ENCODE data around the gene OR4F15.

DNA sequence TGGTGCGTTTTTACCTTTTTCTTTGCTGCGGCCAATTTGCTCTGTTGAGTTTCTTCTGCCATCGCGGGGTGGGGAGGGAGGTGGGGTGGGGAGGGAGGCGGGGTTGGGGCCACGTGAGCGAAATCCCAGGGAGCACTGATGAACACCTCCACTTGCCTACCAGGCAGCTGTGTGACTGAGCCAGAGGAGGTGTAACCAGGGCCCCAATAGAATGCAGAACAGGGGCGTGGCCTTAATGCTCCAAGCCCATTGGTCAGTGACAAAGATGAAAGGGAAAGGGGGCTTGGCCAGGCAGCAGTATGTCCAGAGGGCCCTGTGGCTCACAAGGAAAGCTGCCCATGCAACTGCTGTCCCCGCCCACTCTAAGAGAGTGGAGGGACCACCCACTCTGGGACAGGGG lies 30.1 kb upstream of the OR4F15 start:
- TF ChIP-seq, protein P1, sequence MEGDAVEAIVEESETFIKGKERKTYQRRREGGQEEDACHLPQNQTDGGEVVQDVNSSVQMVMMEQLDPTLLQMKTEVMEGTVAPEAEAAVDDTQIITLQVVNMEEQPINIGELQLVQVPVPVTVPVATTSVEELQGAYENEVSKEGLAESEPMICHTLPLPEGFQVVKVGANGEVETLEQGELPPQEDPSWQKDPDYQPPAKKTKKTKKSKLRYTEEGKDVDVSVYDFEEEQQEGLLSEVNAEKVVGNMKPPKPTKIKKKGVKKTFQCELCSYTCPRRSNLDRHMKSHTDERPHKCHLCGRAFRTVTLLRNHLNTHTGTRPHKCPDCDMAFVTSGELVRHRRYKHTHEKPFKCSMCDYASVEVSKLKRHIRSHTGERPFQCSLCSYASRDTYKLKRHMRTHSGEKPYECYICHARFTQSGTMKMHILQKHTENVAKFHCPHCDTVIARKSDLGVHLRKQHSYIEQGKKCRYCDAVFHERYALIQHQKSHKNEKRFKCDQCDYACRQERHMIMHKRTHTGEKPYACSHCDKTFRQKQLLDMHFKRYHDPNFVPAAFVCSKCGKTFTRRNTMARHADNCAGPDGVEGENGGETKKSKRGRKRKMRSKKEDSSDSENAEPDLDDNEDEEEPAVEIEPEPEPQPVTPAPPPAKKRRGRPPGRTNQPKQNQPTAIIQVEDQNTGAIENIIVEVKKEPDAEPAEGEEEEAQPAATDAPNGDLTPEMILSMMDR (IDR thresholded peaks at IDR 0.05 in 2 of 3, conservative IDR thresholded peaks at IDR 0.05 in 1 of 3; ENCODE audit: borderline replicate concordance in 1 of 3, insufficient read depth in 1 of 3, low read depth in 2 of 3, low read length in 2 of 3) = no peak
- no peak for TF ChIP-seq POLR2AphosphoS5 (IDR thresholded peaks at IDR 0.05; ENCODE audit: low read depth, low read length)
- TF ChIP-seq YY1 (IDR thresholded peaks at IDR 0.05; ENCODE audit: extremely low read depth, insufficient replicate concordance, low read depth, low read length) = no peak
- TF ChIP-seq, protein P2, sequence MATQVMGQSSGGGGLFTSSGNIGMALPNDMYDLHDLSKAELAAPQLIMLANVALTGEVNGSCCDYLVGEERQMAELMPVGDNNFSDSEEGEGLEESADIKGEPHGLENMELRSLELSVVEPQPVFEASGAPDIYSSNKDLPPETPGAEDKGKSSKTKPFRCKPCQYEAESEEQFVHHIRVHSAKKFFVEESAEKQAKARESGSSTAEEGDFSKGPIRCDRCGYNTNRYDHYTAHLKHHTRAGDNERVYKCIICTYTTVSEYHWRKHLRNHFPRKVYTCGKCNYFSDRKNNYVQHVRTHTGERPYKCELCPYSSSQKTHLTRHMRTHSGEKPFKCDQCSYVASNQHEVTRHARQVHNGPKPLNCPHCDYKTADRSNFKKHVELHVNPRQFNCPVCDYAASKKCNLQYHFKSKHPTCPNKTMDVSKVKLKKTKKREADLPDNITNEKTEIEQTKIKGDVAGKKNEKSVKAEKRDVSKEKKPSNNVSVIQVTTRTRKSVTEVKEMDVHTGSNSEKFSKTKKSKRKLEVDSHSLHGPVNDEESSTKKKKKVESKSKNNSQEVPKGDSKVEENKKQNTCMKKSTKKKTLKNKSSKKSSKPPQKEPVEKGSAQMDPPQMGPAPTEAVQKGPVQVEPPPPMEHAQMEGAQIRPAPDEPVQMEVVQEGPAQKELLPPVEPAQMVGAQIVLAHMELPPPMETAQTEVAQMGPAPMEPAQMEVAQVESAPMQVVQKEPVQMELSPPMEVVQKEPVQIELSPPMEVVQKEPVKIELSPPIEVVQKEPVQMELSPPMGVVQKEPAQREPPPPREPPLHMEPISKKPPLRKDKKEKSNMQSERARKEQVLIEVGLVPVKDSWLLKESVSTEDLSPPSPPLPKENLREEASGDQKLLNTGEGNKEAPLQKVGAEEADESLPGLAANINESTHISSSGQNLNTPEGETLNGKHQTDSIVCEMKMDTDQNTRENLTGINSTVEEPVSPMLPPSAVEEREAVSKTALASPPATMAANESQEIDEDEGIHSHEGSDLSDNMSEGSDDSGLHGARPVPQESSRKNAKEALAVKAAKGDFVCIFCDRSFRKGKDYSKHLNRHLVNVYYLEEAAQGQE (IDR thresholded peaks at IDR 0.05; ENCODE audit: low read depth) = no peak
- no peak for TF ChIP-seq EZH2 (IDR thresholded peaks at IDR 0.05)
- no peak for TF ChIP-seq ZNF274 (IDR thresholded peaks at IDR 0.05; ENCODE audit: low read depth, low read length)
- no peak for TF ChIP-seq SRF (IDR thresholded peaks at IDR 0.05; ENCODE audit: low read depth)
- no peak for TF ChIP-seq POLR2A (IDR thresholded peaks at IDR 0.05; ENCODE audit: borderline replicate concordance, extremely low read depth, insufficient read depth, insufficient read length)
- TF ChIP-seq TCF7L2 (IDR thresholded peaks at IDR 0.05; ENCODE audit: borderline replicate concordance, extremely low read depth, insufficient read depth, insufficient read length) = no peak
- TF ChIP-seq EGR1 (IDR thresholded peaks at IDR 0.05; ENCODE audit: low read depth) = no peak
- TF ChIP-seq SP1 (IDR thresholded peaks at IDR 0.05; ENCODE audit: low read depth) = no peak
- TF ChIP-seq JUND (IDR thresholded peaks at IDR 0.05) = no peak
- TF ChIP-seq ZFX (IDR thresholded peaks at IDR 0.05) = no peak

All from HCT116 (cell line).